ENCODE data around the gene PLCL1. TPM values are rescaled to one million over a fixed set of nuclear protein-coding genes. Genes with fewer than 3 reads are reported as not detected.

Gene PLCL1
- total and polyA plus RNA-seq, 10 of the 15 experiments (the other 5 are each of a cell fraction or from before 2014, with no cell fraction given), result 0.03 to 1.5 (median 0.22) TPM

GRCh38 chr2:197952540-197953202, 148.3 kb downstream of the PLCL1 start (continued):
- TF ChIP-seq SKIL (IDR thresholded peaks at IDR 0.05; ENCODE audit: low read depth, poor library complexity, severe bottlenecking), result no peak
- TF ChIP-seq CREB1 (IDR thresholded peaks at IDR 0.05; ENCODE audit: low read depth), result no peak
- no peak for TF ChIP-seq CBX3 (IDR thresholded peaks at IDR 0.05; ENCODE audit: borderline replicate concordance, low read depth)
- TF ChIP-seq JUNB (IDR thresholded peaks at IDR 0.05), result no peak
- no peak for TF ChIP-seq NFXL1 (IDR thresholded peaks at IDR 0.05; ENCODE audit: borderline replicate concordance)
- no peak for TF ChIP-seq HDAC6 (IDR thresholded peaks at IDR 0.05; ENCODE audit: unreplicated experiment)
- TF ChIP-seq MYB (IDR thresholded peaks at IDR 0.05; ENCODE audit: borderline replicate concordance, low read depth, low read length), result no peak; the same call in 1 of the 2 replicates
- TF ChIP-seq IRF5 (IDR thresholded peaks at IDR 0.05; ENCODE audit: borderline replicate concordance), result no peak
- no peak for TF ChIP-seq PRDM15 (CRISPR knock-in tag; IDR thresholded peaks at IDR 0.05)
- TF ChIP-seq SMAD1 (IDR thresholded peaks at IDR 0.05; ENCODE audit: low read depth, partially characterized antibody), result peak; percentile 62
- TF ChIP-seq GATAD2B (conservative IDR thresholded peaks at IDR 0.05; ENCODE audit: low read depth), result no peak
- no peak for TF ChIP-seq SUPT20H (IDR thresholded peaks at IDR 0.05; ENCODE audit: borderline replicate concordance, control insufficient read depth, low read depth, low read length)
- TF ChIP-seq RUNX3 (IDR thresholded peaks at IDR 0.05; ENCODE audit: low read length), result peak; percentile 64
- no peak for TF ChIP-seq NFYA (IDR thresholded peaks at IDR 0.05; ENCODE audit: borderline replicate concordance, low read depth, low read length)
- TF ChIP-seq MEF2B (IDR thresholded peaks at IDR 0.05; ENCODE audit: partially characterized antibody, poor library complexity, severe bottlenecking), result peak; percentile 90
- TF ChIP-seq BMI1 (IDR thresholded peaks at IDR 0.05; ENCODE audit: borderline replicate concordance), result no peak
- no peak for TF ChIP-seq STAT1 (conservative IDR thresholded peaks at IDR 0.05)
- no peak for TF ChIP-seq WRNIP1 (IDR thresholded peaks at IDR 0.05; ENCODE audit: borderline replicate concordance, low read depth, low read length)
- TF ChIP-seq USF2 (IDR thresholded peaks at IDR 0.05; ENCODE audit: borderline replicate concordance, low read depth, low read length), result no peak
- no peak for TF ChIP-seq IRF3 (IDR thresholded peaks at IDR 0.05)
- TF ChIP-seq BCL11A (IDR thresholded peaks at IDR 0.05; ENCODE audit: low read depth, low read length), result no peak
